HuH-7 (cell line): ENCODE results near the gene USP34.
"Not testable (repeated sequence)": the region's sequence is repeated elsewhere in the genome, so short reads cannot be mapped to it uniquely, and the experiment has no call there.

Source experiments
- DNase-seq: peaks from one replicate; pipeline ENCODE4 v3.0.0; 2011; ENCODE audit warnings: low spot score

Gene USP34

DNA sequence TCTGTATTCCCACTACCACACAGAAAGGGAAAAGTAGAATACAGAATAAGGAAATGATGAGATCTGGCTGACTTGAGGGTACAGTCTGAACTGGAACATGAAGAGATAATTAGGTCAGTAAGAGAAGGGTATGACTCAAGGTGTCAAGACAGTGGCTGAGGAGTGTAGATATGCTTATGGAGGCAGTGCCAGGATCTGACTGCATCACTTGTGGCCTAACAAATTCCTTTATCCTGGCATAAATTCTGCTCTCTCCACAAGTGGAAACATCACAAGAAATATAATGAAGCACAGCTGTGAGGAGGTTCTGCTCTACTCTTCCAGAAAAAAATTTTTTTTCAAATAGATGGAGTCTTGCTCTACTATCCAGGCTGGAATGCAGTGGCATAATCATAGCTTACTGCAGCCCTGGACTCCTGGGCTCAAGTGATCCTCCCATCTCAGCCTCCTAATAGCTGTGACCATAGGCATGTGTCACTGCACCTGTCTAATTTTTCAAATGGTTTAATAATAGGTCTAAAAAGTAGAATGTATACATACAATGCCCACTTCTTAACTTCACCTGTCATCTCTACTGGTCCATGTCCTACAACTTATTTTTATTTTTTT lies 223.6 kb downstream of the USP34 start:
- DNase-seq: no peak

DNA sequence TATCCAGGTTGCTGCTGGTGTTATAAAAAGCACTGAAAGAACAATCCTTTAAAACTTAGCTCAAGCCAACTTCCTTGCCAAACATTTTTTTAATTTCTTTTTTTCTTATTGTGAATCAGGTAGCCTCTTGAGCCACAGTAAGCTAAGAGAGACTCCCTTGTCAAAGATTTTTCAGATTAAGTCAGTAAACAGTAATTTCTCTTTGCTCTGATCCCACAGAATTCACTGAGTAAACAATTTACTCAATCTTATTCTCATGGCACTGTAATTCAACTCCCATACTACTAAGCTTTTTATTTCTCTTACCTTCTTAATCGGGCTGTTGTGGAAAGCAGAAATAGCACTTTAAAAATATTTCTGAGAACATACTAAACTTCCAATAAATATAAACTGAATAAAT lies 226.2 kb downstream of the USP34 start:
- DNase-seq: no peak

DNA sequence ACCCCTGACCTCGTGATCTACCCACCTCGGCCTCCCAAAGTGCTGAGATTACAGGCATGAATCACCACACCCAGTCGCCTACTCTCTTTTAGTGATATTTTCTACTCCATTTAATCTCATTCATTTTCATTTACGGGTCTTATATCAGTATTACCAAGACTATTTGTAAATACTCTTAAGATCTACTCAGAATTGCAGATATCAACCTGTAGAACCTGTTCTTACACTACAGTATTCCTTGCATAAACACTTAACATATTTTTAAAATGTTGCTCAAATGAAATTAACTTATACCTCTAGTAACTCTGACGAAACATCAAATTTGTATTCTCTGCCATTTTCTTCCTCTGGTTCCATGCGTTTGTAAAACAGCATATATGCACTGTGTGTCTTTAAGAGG lies 229.6 kb downstream of the USP34 start:
- DNase-seq: no peak

DNA sequence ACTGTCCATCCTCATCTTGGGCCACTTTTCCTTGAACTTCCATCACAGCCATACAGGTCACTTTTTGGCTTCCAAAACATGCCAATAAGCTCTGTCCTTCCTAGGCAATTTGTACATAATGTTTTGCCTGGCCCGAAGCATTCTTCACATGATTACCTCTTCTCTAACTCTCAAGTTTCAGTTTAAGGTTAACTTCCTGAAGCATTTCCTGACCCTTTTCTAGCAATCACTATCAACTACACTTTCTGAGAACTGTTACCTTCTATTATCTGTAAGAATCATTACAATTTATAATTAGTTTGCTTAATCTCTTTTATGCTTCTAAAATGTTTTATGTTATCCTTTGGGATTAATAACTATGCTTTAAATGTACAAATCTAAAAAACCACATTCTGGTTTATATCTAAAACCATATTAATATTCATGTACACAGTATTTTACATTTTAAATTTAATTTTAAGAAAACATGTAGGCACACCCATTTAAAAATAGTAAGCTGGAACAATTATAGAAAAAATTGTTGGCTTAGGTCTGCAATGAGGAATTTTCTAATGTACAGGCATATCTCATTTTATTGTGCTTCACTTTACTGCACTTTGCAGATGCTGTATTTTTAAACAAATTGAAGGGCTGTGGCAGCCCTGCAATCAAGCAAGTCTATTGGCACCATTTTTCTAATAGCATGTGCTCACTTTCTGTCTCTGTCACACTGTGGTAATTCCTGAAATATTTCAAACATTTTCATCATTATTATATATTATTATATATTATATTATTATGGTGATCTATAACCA lies 232.5 kb downstream of the USP34 start:
- no peak for DNase-seq

DNA sequence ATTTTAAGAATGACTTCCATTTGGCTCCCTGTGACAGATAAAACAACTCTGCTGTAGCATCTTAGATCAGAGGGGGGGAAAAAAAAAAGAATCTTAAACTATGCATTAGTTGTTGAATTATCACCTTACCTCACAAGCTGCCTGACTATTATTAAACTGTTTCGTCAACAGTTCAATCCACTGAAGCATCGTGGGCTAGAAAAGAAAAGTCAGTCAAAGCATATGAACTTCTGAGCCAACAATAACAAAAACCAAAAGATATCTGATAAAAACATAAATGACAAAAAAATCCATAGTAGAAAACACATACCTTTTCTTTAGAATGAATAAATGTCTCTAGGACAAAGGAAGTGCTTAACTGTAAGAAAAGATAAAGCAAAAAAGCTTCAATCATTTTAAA lies 235.2 kb downstream of the USP34 start:
- no peak for DNase-seq

DNA sequence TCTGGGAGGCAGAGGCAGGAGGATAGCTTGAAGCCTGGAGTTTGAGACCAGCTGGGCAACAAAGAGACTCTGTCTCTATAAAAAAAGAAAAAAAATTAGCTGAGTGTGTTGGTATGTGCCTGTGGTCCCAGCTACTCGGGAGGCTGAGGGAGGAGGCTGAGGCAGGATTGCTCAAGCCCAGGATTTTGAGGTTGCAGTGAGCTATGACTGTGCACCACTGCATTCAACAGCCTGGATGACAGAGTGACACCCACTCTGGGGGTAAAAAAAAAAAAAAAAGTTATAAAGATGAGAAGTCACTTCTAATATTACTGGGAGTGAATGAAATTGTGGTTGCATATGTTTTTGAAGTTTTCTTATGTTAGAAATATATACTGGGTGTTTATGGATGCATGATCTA lies 237.3 kb downstream of the USP34 start:
- DNase-seq: no peak

DNA sequence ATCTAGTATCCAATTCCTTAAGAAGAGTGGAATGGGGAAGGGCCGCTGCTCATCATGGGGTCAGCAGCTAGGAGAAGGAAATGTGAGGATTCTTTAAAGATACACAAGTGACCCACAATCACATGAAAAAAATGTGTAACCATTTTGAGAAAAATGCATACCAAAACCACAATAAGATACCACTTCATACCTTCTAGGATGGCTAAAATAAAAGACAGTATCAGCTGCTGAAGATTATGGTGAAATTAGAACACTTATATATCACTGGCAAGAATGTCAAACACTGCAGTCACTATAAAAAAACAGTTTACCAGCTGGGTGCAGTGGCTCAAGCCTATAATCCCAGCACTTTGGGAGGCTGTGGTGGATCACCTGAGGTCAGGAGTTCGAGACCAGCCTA lies 241.0 kb downstream of the USP34 start:
- DNase-seq: no peak

DNA sequence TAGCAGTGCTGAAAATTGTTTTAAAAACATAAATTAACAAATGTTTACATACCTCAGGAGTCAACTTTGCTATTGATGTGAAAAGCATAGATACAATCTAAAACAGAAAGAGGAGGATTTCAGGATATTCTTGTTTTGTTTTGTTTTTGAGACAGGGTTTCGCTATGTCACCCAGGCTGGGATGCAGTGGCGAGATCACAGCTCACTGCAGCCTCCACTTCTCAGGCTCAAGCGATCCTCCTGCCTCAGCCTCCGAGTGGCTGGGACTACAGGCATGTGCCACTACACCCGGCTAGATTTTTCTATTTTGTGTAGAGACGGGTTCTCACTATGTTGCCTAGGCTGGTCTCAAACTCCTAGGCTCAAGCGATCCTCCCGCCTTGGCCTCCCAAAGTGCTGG lies 248.3 kb downstream of the USP34 start:
- DNase-seq: no peak

DNA sequence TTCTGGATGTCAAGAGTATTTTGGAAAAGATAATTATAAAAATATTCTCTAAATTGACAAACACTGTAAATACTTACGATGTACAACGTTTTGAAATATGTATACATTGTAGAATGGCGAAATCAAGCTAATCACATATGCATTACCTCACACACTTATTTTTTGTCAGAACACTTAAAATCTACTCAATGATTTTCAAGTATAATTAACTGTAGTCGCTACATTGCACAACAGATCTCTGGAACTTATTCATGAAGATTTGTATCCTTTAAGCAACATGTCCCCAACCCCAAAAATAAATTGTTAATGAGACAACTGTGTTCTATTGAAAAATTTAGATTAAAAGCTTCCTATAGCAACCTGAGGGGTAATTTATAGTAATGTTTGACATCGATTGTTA lies 249.1 kb downstream of the USP34 start:
- no peak for DNase-seq

DNA sequence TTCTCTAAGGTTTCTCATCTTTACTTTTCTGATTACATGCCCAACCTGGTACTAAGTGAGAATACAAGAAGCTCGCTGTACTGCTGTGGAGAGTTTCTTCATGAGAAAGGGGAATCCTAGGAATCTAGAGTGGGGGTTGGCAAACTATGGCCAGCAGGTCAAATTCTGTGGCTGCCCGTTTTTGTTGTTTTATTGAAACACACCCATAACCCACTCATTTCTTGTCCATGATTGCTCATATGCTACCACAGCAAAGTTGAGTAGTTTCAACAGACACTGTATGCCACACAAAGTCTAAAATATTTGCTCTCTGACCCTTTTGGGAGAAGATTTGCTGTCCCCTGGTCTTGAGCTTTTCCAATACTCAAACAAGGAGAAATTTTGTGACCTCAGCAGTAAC lies 250.1 kb downstream of the USP34 start:
- no peak for DNase-seq

DNA sequence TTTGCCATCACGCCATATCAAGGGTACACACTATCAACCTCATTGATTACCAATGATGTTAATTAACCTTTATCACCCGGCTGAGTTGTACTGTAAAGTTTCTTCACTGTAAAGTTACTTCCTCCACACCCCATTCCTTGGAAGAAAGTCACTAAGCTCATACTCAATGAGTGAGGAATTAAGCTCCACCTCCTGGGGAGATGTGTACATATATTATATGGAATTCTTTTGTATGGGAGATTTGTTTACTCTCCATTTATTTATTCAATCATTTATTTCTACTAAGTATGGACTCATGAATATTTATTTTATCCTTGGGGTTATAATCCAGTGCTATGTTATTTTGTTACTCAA lies 252.1 kb downstream of the USP34 start:
- no peak for DNase-seq

DNA sequence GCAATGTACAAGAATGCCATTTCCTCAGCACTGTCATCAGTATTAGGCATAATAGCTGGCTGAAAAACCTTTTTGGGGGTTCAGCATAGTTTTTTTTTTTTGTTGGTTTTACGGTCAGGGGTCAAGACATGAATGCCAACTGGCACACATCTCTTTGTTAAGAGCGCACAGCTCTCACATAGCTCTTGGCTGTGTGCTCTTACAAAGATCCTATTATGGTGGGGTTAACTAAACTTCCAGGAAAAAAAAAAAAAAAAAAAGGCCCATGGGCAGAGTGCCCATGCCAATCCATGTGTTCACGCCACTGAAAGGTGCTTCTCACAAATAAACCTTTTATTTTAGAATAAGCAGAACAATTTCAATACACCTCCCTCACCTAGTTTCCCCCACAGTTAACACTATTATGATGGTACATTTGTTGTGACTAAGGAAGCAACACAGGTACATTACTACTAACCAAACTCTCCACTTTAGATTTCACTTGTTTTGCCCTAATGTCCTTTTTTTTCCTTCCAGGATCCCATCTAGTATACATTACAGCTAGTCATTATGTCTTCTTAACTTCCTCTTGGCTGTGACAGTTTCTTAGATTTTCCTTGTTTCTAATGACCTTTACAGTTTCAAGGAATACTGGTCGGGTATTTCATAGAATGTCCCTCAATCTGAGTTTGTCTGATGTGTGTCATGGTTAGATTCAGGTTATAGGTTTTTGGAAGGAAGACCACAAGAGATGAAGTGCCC lies 252.6 kb downstream of the USP34 start:
- DNase-seq: no peak

DNA sequence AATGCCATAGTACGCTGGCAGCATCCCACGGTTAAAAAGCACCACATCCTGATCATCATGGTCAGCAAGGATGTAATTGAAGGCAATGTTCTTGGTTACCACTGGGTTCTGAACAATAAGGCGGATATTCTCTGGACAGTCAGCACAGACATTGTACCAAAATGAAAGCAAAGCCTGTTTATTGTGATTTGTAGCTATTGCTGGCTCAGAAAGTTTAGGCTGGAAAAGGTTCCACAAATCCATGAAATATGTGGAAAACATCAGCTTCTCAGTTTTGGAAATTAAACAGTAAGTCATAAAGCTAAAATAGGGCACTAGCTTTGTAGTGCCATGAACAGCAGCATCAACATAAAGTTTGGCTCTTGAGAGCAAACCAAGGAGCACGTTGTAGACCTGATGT lies 256.7 kb downstream of the USP34 start:
- no peak for DNase-seq

DNA sequence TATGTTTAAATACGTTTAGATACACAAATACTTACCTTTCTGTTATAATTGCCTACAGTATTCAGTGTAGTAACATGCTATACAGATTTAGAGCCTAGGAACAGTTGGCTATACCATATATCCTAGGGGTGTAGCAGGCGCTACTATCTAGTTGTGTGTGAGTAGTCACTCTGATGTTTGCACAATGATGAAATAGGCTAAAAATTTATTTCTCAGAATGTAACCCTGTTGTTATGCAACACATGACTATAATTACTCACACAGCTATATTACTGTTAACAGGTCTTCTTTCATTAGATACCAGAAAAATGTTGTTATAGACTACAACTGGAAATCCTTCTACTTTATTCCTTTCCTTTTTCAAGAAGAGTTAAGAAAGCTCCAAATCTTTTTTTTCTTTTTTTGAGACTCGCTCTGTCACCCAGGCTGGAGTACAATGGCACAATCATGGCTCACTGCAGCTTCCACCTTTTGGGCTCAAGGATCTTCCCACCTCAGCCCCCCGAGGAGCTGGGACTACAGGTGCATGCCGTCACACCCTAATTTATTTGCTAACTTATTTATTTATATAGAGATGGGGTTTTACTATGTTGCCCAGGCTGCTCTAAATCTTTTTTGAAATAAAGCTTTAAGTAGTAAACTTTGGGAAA lies 260.4 kb downstream of the USP34 start:
- peak; percentile 8 for DNase-seq

DNA sequence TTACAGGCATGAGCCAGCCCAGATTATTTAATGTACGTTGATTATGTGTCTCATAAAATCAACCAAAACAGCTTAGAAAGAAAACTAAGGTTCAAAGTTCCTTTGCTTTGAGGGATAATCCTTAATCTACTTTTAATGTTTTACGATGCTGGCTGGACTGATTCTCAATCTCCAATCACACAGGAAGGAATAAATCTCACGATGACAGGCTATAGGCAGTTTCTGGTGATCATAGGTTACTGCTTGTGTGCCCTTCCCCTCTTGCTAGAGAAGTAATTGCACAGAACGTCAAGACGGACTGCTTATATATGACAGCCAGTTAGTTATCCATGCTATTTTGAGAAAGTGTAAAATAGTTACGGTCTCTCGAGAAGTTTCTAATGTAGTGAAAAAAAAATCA lies 265.8 kb downstream of the USP34 start:
- no peak for DNase-seq

DNA sequence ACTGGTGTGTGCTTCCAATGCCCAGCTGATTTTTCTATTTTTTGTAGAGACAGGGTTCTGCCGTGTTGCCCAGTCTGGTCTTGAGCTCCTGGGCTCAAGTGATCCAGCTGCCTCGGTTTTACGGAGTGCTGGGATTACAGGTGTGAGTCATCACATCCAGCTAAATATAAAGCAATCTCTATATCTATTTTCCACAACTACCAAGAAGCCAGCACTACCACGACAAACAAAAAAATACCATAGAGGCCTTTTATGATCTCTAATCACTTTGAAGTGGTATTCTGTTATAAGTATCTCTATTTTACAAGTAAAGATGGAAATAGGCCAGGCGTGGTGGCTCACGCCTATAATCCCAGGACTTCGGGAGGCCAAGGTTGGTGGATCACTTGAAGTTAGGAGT lies 274.2 kb downstream of the USP34 start:
- no peak for DNase-seq

DNA sequence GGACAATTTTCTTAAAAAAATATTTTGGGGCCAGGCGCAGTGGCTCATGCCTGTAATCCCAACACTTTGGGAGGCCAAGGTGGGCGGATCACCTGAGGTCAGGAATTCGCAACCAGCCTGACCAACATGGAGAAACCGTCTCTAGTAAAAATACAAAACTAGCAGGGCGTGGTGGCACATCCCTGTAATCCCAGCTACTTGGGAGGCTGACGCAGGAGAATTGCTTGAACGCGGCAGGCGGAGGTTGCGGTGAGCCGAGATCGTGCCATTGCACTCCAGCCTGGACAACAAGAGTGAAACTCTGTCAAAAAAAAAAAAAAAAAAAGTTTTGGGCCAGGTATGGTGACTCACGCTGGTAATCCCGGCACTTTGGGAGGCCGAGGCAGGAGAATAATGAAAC lies 276.2 kb downstream of the USP34 start:
- DNase-seq: not testable (repeated sequence)

DNA sequence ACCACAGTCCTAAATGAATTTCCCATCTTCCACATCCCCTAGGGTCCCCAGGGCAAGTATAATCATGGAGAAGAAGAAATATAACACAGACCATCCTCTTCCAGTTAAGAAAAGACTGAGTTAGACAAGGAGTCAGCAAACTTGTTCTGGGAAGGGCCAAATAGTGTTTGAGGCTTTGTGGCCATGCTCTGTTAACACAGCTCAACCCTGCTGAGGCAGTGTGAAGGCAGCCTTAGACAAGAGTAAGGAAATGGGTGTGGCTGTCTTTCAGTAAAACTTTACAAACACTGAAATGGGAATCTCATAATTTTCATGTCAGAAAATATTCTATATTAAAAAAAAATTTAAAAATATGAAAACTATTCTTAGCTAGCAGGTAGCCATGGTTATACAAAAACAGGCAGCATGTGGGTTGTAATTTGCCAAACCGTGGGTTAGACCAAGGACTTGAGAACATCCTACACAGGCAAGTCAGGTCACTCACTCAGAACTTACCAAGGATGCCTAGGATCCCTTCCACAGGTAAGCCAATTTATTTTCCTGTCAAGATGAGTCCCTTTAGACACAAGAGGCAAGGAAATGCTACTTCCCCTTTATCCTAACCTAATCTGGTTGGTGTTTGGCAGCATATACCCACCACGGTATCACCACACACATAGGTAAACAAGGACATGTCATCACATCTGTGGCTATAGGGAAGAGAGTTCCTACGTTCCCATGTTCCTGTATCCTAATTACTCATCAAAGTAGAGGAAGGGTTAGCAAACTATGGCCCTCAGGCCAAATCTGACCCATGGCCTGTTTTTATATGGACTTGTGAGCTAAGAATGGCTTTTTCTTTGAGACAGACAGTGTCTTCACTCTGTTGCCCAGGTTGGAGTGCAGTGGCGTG lies 277.0 kb downstream of the USP34 start:
- no peak for DNase-seq

DNA sequence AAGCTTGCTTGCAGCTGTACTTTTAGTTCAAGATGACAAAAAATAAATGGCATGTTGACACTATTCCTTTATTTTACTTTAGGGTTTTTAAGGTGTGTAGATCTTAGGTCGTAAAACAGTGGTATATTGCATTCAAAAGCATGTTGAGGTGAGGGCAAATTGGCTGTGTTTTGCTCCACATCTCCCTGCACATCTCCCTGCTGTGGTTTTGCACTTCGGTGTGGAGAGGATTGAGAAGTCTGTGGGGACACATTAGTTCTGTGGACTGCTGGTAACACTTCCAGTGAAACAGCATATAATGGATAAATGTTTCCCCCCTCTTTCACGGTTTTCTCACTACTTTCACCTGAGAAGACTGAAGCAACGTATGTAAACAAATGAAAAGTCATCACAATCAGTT lies 283.8 kb downstream of the USP34 start:
- no peak for DNase-seq

DNA sequence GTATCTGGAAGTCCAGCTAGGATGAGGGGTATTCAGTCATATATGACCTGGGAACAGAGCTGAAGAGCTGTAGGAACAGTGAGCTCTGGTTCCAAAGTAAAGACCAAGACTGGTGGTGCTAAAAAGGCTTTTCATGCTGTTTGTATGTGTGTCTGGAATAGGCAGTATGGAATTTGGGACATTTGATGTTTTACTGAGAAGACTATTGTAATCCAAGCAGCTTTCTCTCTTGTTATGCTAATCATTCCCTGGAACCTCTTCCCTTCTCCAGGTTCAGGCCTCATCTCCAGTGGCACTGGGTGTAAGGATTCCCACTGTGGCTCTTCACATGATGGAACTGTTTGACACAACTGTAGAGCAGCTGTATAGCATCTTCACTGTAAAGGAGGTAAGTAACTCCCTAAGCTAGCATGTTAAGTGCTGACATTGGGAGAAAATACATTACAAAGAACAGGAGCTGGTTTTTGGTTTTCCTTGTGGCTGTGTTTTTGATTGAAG lies 285.6 kb downstream of the USP34 start:
- no peak for DNase-seq

DNA sequence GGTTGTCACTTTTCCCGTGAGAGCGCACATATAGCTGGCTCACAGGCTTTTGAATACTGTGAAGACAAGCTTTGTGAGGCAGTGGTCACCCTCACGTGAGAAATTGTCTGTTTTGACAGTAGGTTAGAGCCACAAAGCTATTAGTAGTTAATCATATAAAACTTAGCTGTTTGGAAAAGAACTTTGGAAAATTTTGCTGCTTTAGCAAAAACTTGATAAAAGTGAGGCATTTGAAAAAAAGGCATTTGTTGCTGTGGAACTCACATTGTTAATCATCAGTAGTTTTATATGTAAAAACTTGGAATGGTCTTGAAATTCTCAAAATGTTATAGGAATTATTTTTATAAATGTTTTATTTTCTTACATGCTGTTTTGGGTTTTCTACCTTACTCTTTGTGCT lies 286.6 kb downstream of the USP34 start:
- no peak for DNase-seq

DNA sequence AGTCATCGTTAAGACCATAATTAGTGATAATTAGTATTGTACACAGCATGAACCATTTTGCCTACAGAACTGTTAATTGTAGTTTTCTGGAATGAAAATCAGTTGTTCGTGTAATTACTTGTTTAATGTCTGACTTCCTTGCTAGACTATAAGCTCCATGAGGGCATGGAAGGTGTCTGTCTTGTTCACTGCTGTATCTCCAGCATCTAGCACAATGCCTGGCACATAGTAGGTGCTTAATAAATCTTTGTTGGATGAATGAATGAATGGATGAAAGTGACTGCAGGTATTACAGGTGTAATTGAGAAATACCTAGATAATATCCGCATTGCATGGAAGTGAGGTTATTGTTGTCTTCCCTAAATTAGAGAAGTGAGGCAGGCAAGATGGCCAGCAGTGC lies 287.1 kb downstream of the USP34 start:
- no peak for DNase-seq
